NCI-H2081 (cell line): ENCODE data around the gene TAF11L4.
"Not testable (repeated sequence)": the region's sequence is repeated elsewhere in the genome, so short reads cannot be mapped to it uniquely, and the experiment has no call there.

Experiments used
- DNase-seq, 2 experiments: peaks; one replicate each; lab custom pipeline; 2025; lab: John Stamatoyannopoulos, UW

Gene TAF11L4

DNA sequence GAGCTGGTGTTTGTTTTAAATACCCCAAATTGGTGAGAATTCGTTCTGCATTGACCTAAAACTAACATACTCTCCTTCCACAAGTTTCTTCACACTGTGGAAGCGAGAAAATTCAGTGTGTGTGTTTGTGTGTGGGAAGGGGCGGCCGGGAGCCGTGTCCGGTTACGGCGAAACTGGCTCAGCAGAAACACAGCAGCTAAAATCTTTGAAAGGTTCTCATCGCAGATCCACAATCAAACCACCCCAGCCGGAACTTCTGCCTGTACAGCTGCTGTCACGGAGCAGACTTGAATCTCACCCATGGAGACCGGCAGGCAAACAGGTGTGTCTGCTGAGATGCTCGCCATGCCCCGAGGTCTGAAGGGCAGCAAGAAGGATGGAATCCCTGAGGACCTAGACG is at the start of gene TAF11L4:
Gene TAF11L4 (plus strand): TSS at position 301 of the 400 bp plus-strand sequence.
- not testable (repeated sequence) for DNase-seq

DNA sequence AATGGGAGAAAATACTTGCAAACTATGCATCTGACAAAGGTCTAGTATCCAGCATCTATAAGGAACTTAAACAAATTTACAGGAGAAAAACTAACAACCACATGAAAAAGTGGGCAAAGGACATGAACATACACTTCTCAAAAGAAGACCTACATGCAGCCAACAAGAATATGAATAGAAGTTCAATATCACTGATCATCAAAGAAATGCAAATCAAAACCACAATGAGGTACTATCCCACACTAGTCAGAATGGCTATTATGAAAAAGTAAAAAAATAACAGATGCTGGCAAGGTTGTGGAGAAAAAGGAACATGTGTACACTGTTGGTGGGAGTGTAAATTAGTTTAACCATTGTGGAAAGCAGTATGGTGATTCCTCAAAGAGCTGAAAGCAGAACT is 46.5 kb upstream of the TAF11L4 start:
- DNase-seq = not testable (repeated sequence)

DNA sequence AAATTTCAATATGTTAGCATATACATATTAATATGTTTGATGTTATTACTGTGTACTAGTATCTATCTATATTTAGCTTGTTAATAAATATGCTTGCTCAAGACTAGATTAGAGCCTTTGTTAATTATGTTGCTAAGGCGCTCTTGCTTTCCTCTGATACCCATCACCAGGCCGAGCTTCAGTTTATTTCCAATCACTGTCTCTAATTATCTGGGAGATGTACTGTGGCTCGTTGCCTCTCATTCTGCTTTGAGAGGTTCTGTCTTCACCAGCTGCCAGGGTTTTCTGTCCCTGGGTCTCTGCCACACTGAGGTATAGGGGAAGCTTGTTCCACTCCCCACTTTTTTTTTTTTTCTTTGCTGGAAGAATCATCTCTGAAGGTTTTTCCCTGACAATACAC is 44.6 kb upstream of the TAF11L4 start:
- DNase-seq = no peak

DNA sequence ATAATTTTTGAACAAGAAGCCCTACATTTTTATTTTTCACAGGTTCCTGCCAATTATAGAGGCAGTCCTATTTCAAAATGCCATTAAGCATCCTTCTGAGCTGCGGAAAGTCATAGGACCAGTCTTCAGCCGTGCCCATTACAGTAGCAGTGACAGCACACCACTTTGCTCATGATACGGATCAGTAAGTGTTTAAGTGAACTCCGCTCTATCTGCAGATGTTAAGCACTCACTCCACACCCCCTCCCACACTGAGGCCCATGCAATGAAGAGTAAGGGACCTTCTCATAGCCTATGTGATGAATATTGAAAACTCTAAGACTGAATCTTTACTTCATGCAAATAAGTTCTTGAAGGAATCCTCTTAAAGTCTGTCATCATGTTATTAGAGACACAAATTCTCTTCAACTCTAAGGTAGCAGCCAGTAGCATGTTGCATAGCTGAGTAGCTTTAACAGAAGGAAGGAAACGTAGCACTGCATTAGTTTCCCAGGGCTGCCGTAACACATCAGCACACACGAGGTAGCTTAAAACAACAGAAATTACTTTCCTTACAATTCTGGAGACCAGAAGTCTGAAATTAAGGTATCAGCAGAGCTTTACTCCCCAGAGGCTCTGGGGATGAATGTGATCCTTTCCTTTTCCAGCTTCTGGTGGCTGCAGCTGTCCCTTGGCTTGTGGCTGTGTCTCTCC is 43.9 kb upstream of the TAF11L4 start:
- DNase-seq = no peak

DNA sequence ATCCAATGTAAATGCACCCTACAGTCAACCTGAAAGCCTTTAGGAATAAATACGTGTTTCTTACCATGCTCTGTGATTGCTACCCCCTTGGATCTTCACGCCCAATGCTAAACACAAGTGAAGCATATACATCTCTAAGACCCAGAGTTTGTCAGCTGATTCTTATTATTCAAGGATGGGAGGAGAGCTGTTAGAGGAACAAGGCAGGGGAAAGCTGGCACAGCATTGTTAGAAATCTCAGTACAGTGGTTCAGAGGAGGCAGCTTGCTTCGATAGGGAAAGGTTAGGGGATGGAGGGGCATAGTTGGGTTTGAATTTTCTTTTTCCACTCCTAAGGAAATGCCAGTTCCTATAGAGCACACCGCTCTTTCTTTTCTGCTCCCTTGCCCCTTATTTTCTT is 40.2 kb upstream of the TAF11L4 start:
- no peak for DNase-seq

DNA sequence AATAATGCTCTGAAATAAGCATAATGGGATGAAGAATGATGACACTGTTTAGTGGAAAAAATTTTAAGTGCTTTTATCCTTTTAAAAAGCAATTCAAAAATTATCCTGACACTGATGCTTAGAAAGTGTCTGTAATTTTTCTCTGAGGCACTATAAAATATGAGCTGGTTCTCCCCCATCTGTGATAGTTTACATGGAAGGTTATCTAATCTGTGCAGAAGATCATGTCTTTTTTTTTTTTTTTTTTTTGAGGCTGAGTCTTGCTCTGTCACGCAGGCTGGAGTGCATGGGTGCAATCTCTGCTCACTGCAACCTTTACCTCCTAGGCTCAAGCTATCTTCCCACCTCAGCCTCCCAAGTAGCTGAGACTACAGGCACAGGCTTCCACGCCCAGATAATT is 38.8 kb upstream of the TAF11L4 start:
- no peak for DNase-seq

DNA sequence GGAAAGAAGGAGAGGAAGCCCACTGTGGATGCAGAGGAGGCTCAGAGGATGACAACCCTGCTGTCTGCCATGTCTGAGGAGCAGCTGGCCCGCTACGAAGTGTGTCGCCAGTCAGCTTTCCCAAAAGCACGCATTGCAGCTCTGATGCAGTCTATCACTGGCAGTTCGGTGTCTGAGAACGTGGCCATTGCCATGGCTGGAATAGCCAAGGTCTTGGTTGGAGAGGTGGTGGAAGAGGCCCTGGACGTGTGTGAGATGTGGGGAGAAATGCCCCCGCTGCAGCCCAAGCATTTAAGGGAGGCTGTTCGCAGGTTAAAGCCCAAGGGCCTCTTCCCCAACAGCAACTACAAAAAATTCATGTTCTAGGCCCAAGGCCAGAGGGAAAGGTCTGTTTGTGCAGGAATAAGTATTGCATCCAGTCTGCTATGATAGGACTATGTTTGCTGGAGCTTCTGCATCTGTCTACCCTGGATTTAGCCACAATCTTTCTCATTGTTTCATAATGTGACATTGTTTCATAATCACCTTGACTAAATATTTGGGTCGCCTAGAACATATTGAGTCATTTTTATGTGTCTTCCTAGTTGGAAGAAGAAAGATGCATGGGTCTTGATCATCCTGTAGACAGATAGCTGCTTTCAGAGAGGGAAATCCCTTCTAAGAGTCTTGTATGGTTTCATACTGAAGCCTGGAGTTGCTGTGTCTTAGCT is 35.0 kb upstream of the TAF11L4 start:
- DNase-seq = not testable (repeated sequence)

DNA sequence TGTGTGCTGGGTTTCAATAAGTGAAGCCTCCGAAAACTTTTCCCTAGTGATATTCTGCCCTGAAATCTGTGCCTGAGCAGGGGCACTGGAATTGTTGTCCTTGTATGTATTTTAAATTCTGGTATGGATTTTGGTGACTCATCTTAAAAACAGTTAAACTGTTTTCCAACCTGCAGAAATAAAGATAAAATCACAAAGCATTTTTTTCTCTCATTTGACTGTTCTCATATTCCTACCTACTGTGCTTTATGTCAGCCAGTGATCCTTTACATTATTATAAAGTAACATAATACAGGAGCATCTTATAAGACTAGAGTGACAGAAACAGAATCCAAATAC is 34.5 kb upstream of the TAF11L4 start:
- no peak for DNase-seq

DNA sequence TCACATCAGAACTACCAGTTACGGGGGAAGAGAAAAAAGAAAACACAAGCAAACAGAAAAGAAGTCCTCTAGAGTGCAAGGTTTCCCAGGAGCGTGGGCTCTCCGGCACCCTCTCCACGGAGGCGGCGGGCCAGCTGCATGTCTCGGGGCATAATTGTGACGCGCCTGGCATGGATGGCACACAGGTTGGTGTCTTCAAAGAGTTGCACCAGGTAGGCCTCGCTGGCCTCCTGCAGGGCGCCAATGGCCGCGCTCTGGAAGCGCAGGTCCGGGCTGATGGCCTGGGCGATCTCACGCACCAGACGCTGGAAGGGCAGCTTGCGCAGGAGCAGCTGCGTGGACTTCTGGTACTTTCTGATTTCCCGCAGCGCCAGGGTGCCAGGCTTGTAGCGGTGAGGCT is 30.3 kb upstream of the TAF11L4 start:
- DNase-seq = not testable (repeated sequence)

DNA sequence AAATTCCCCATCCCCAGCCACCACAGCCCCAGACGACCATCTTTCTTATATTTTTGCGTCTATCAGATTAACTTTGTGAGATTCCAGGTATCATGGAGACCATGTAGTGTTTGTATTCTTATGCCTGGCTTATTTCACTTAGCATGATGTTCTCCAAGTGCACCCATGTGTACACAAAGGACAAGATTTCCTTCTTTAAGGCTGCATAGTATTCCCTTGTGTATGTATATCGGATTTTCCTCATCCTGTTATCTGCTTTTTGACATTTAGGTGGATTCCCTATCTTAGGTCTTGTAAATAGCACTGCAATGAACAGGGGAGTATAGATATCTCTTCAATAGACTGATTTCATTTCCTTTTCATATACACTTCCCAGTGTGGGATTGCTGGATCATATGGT is 28.8 kb upstream of the TAF11L4 start:
- DNase-seq = no peak

DNA sequence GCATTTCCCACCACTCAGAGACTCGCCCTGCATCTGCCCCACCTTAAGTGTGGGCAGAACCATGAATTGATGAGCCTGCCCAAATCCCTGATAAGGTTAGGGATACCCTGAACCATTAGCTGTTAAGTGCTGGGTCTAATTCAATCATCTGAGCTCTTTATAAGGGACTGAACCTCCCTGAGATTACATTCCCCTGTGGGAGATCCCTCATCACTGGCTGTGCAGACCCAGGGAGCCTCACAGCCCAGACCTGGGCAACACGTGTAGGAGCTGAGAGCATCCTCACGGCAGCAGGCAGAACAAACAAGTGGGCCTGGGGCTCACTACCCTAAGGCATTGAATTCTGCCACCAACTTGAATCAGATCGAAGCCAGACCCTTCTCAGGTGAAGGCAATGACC is 24.2 kb upstream of the TAF11L4 start:
- DNase-seq = no peak

DNA sequence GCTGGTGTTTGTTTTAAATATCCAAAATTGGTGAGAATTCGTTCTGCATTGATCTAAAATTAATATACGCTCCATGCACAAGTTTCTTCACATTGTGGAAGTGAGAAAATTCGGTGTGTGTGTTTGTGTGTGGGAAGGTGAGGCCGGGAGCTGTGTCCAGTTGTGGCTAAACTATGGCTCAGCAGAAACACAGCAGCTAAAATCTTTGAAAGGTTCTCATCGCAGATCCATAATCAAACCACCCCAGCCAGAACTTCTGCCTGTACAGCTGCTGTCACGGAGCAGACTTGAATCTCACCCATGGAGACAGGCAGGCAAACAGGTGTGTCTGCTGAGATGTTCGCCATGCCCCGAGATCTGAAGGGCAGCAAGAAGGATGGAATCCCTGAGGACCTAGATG is 23.7 kb upstream of the TAF11L4 start, which contains the start of gene TAF11L2:
Gene TAF11L2 (plus strand): TSS at position 301 of the 400 bp plus-strand sequence.
- not testable (repeated sequence) for DNase-seq

DNA sequence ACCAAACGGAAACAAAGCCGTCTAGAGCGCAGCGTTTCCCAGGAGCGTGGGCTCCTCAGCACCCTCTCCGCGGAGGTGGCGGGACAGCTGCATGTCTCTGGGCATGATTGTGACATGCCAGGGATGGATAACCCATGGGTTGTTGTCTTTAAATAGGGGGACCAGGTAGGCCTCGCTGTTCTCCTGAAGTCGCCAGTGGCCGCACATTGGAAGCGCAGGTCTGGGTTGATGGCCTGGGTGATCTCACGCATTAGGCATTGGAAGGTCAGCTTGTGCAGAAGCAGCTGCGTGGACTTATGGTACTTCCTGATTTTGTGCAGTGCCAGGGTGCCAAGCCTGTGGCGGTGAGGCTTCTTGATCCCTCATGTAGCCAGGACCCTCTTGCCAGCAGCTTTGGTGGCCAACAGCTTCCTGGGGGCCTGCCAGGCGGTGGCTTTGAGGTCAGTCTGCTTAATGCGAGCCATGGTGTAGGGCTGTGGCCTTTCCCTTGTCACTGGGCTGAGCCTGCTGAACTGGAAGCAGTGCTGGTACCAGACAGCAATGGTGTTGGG is 9.8 kb upstream of the TAF11L4 start:
- DNase-seq = no peak

DNA sequence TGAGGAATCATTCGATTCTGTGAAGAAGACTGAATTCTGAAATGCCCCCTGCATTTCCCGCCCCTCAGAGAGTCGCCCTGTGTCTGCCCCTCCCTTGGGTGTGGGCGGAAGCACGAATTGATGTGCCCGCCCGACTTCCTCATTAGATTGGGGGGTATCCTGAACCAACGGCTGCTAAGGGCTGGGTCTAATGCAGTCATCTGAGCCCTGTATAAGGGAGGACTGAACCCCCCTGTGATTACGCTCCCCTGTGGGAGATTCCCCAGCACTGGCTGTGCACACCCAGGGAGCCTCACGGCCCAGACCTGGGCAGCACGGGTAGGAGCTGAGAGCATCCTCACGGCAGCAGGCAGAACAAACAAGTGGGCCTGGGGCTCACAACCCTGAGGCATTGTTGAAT is 4.1 kb upstream of the TAF11L4 start:
- not testable (repeated sequence) for DNase-seq

DNA sequence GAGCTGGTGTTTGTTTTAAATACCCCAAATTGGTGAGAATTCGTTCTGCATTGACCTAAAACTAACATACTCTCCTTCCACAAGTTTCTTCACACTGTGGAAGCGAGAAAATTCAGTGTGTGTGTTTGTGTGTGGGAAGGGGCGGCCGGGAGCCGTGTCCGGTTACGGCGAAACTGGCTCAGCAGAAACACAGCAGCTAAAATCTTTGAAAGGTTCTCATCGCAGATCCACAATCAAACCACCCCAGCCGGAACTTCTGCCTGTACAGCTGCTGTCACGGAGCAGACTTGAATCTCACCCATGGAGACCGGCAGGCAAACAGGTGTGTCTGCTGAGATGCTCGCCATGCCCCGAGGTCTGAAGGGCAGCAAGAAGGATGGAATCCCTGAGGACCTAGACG is 3.5 kb upstream of the TAF11L4 start, which contains the start of gene TAF11L3:
Gene TAF11L3 (plus strand): TSS at position 301 of the 400 bp plus-strand sequence.
- not testable (repeated sequence) for DNase-seq

DNA sequence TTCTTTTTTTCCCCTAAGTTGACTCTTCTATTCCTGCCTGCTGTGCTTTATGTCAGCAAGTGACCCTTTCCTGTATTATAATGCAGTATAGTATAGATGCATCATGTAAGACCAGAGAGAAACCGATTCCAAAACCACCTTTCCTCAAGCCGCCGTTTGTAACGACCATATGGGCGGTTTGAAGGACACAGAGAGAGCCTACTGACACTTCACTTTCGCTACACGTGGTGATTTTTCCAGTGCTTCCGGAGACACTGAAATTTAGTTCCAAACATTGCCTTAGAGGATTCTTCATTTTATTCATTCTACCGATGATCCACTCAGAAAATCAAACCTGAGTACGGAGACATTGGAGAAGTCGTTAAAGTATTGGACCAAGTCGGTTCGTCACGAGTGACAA is 2.1 kb upstream of the TAF11L4 start:
- not testable (repeated sequence) for DNase-seq

DNA sequence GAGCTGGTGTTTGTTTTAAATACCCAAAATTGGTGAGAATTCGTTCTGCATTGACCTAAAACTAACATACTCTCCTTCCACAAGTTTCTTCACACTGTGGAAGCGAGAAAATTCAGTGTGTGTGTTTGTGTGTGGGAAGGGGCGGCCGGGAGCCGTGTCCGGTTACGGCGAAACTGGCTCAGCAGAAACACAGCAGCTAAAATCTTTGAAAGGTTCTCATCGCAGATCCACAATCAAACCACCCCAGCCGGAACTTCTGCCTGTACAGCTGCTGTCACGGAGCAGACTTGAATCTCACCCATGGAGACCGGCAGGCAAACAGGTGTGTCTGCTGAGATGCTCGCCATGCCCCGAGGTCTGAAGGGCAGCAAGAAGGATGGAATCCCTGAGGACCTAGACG is 3.3 kb downstream of the TAF11L4 start, which contains the start of gene TAF11L5:
Gene TAF11L5 (plus strand): TSS at position 301 of the 400 bp plus-strand sequence.
- DNase-seq = not testable (repeated sequence)

DNA sequence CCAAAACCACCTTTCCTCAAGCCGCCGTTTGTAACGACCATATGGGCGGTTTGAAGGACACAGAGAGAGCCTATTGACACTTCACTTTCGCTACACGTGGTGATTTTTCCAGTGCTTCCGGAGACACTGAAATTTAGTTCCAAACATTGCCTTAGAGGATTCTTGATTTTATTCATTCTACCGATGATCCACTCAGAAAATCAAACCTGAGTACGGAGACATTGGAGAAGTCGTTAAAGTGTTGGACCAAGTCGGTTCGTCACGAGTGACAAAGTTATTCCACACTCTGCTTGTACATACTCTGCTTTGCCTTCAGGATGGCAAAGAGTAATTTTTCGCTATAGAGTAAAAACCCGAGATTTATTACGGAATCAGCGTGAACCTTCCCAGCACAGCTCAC is 4.9 kb downstream of the TAF11L4 start:
- not testable (repeated sequence) for DNase-seq

DNA sequence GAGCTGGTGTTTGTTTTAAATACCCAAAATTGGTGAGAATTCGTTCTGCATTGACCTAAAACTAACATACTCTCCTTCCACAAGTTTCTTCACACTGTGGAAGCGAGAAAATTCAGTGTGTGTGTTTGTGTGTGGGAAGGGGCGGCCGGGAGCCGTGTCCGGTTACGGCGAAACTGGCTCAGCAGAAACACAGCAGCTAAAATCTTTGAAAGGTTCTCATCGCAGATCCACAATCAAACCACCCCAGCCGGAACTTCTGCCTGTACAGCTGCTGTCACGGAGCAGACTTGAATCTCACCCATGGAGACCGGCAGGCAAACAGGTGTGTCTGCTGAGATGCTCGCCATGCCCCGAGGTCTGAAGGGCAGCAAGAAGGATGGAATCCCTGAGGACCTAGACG is 6.8 kb downstream of the TAF11L4 start, which contains the start of gene TAF11L6:
Gene TAF11L6 (plus strand): TSS at position 301 of the 400 bp plus-strand sequence.
- DNase-seq = not testable (repeated sequence)
